Trophoblast cell (in vitro differentiated cells and primary cell): ENCODE data around the gene ZNF609.

Experiments
- DNase-seq, 2 donors: peaks; one replicate each; pipeline ENCODE4 v3.0.0-alpha.2; 2016
- H2AFZ ChIP-seq: 2 replicates; pipeline ENCODE4 v1.6.1; 2013; ENCODE audit warnings: low read length, moderate library complexity, mild to moderate bottlenecking; ENCODE audit not compliant: insufficient read depth, poor library complexity
- H2AK5ac ChIP-seq: 2 replicates; pipeline ENCODE4 v1.6.1; 2013; ENCODE audit warnings: mild to moderate bottlenecking, low read length
- H2BK120ac ChIP-seq: 2 replicates; pipeline ENCODE4 v1.6.1; 2013; ENCODE audit warnings: low read length, mild to moderate bottlenecking, moderate library complexity; ENCODE audit not compliant: insufficient read depth, poor library complexity
- H2BK12ac ChIP-seq: 2 replicates; pipeline ENCODE4 v1.6.1; 2013; ENCODE audit warnings: mild to moderate bottlenecking, low read length, moderate library complexity
- H2BK5ac ChIP-seq: 2 replicates; pipeline ENCODE4 v1.6.1; 2013; ENCODE audit warnings: low read length, low read depth, moderate library complexity, mild to moderate bottlenecking; ENCODE audit not compliant: poor library complexity
- H3K14ac ChIP-seq: 2 replicates; pipeline ENCODE4 v1.6.1; 2013; ENCODE audit warnings: mild to moderate bottlenecking, low read length
- H3K18ac ChIP-seq: 2 replicates; pipeline ENCODE4 v1.6.1; 2013; ENCODE audit warnings: mild to moderate bottlenecking, low read length
- H3K23ac ChIP-seq: 2 replicates; pipeline ENCODE4 v1.6.1; 2013; ENCODE audit warnings: low read length
- H3K27ac ChIP-seq: 2 replicates; pipeline ENCODE4 v1.5.1; 2013; ENCODE audit warnings: low read depth, mild to moderate bottlenecking, inconsistent platforms, low read length, moderate library complexity
- H3K27me3 ChIP-seq: 2 replicates; pipeline ENCODE4 v1.6.1; 2013; ENCODE audit warnings: inconsistent platforms, mild to moderate bottlenecking, low read length, moderate library complexity; ENCODE audit not compliant: insufficient read depth
- H3K36me3 ChIP-seq, 2 experiments: 1 replicate in 1 of 2; 2 replicates in 1 of 2; pipeline ENCODE4 v1.6.1; 2013; ENCODE audit warnings: low read length in 2 of 2, mild to moderate bottlenecking in 2 of 2, moderate library complexity in 1 of 2; ENCODE audit not compliant: insufficient read depth in 2 of 2, control insufficient read depth in 1 of 2
- H3K4ac ChIP-seq: 2 replicates; pipeline ENCODE4 v1.6.1; 2013; ENCODE audit warnings: low read depth, mild to moderate bottlenecking, low read length, moderate library complexity
- H3K4me1 ChIP-seq, 2 experiments: 1 replicate in 1 of 2; 2 replicates in 1 of 2; pipeline ENCODE4 v1.6.1; 2013; ENCODE audit warnings: low read length in 2 of 2, mild to moderate bottlenecking in 2 of 2, moderate library complexity in 1 of 2; ENCODE audit not compliant: insufficient read depth in 2 of 2, control insufficient read depth in 1 of 2
- H3K4me2 ChIP-seq: 2 replicates; pipeline ENCODE4 v1.6.1; 2013; ENCODE audit warnings: inconsistent platforms, mild to moderate bottlenecking, low read length, moderate library complexity
- H3K4me3 ChIP-seq: 2 replicates; pipeline ENCODE4 v1.5.1; 2013; ENCODE audit warnings: mild to moderate bottlenecking, low read depth, low read length, inconsistent platforms
- H3K79me1 ChIP-seq: one replicate; pipeline ENCODE4 v1.6.1; 2013; ENCODE audit warnings: low read length
- H3K79me2 ChIP-seq: 2 replicates; pipeline ENCODE4 v1.6.1; 2013; ENCODE audit warnings: low read length, mild to moderate bottlenecking; ENCODE audit not compliant: control insufficient read depth, insufficient read depth, poor library complexity
- H3K9ac ChIP-seq: 2 replicates; pipeline ENCODE4 v1.6.1; 2013; ENCODE audit warnings: mild to moderate bottlenecking, low read length
- H3K9me3 ChIP-seq: 2 replicates; pipeline ENCODE4 v1.6.1; 2013; ENCODE audit warnings: low read depth, mild to moderate bottlenecking, control low read depth, inconsistent platforms, low read length; ENCODE audit not compliant: insufficient read depth
- H4K12ac ChIP-seq: 2 replicates; pipeline ENCODE4 v1.6.1; 2013; ENCODE audit warnings: low read depth, mild to moderate bottlenecking, low read length, moderate library complexity
- H4K8ac ChIP-seq: 2 replicates; pipeline ENCODE4 v1.6.1; 2013; ENCODE audit warnings: low read depth, mild to moderate bottlenecking, low read length, moderate library complexity
- H4K91ac ChIP-seq: one replicate; pipeline ENCODE4 v1.6.1; 2013; ENCODE audit warnings: low read depth, mild to moderate bottlenecking, low read length, moderate library complexity
- WGBS: extraction: QIAGEN DNeasy Blood & Tissue Kit; methylation state at CpG from one replicate; pipeline ENCODE4 v1.1.7; 2013; ENCODE audit warnings: missing lambda C conversion rate; ENCODE audit not compliant: insufficient read length, insufficient coverage; ENCODE audit errors: extremely low coverage; 5-methylcytosine and 5-hydroxymethylcytosine counted together

Gene ZNF609

GRCh38 chr15:64572856-64573255 lies 112.5 kb downstream of the ZNF609 start:
- WGBS, result no CpG with 5 or more reads among the region's 6 CpGs

DNA sequence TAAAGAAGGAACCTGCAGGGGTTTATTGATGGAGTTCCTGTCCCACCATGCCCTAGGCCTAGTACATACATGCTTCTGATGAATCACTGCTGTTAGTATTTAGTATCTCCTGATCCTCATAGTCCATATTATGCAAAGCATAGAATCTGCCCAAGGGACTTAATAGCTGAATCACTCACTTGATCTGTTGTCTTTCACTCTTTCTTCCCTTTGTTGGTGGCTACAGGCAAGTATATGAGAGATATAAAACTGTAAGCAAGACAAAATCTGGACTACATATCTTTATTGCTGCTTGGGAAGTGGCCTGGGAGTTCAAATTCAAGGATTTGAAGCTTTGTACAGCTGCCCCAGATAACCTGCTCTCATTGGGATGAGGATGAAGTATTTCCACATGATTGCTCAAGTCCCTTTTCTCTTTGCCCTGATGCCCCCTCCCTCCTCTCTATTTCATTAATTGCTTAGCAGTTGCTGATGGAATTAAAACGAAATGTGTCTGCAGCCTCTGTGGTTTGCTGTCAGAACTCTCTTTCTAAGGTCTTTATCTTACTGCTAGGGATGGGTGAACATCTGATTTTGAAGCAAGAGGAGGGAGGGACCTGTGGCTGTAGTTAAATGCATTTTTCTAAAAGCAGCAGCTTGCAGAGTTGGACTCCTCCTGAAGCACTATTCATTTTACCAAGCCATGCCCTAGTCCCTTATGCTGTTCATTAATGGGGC lies 114.1 kb downstream of the ZNF609 start:
- no peak overlapping the region for H2AK5ac ChIP-seq
- no peaks in the 10 kb centered on the region for H3K79me2 ChIP-seq
- H3K4me2 ChIP-seq, result no peak overlapping the region
- H2AFZ ChIP-seq, result no peak overlapping the region
- H3K9ac ChIP-seq, result no peak overlapping the region
- H3K18ac ChIP-seq, result no peak overlapping the region
- no peak overlapping the region for H4K8ac ChIP-seq
- no peak overlapping the region for H3K27ac ChIP-seq
- H2BK120ac ChIP-seq, result no peak overlapping the region
- WGBS, result no CpG with 5 or more reads among the region's 1 CpG
- no peak overlapping the region for H4K12ac ChIP-seq
- H3K36me3 ChIP-seq, result no peaks in the 10 kb centered on the region
- H3K27me3 ChIP-seq, result no peaks in the 10 kb centered on the region
- H4K91ac ChIP-seq, result no peak overlapping the region
- H2BK5ac ChIP-seq, result no peak overlapping the region
- no peak overlapping the region for H3K4me3 ChIP-seq
- H3K4ac ChIP-seq, result no peak overlapping the region
- no peaks in the 10 kb centered on the region for H3K9me3 ChIP-seq
- H2BK12ac ChIP-seq, result no peak overlapping the region
- no peaks in the 10 kb centered on the region for H3K79me1 ChIP-seq
- H3K14ac ChIP-seq, result no peak overlapping the region
- H3K4me1 ChIP-seq, result peaks cover 0 to 2% of the 10 kb centered on the region in 2 experiments
- H3K23ac ChIP-seq, result no peak overlapping the region
- peak in 1 of 2 donors; percentile 48 for DNase-seq

More at GRCh38 chr15:64572856-64573255, 112.5 kb downstream of the ZNF609 start:
- Histone ChIP-seq H3K27ac (no peak overlapping the region), H2AK5ac (no peak overlapping the region), H3K4me1 (peaks cover 0 to 2% of the 10 kb centered on the region in 2 experiments), H2BK120ac (no peak overlapping the region), H3K79me2 (no peaks in the 10 kb centered on the region), H3K79me1 (no peaks in the 10 kb centered on the region), H4K91ac (no peak overlapping the region), H3K23ac (no peak overlapping the region), H3K4ac (no peak overlapping the region), H3K9ac (no peak overlapping the region), H4K12ac (no peak overlapping the region), H3K4me2 (no peak overlapping the region), H2AFZ (no peak overlapping the region), H2BK5ac (no peak overlapping the region), H2BK12ac (no peak overlapping the region), H3K9me3 (no peaks in the 10 kb centered on the region), H3K4me3 (no peak overlapping the region), H3K36me3 (no peaks in the 10 kb centered on the region), H3K14ac (no peak overlapping the region), H4K8ac (no peak overlapping the region), H3K18ac (no peak overlapping the region), H3K27me3 (no peaks in the 10 kb centered on the region)
- peak in 1 of 2 donors; percentile 52 for DNase-seq

- Histone ChIP-seq H3K23ac (no peak overlapping the region), H3K27ac (no peak overlapping the region), H4K91ac (no peak overlapping the region), H2BK120ac (no peak overlapping the region), H2AFZ (no peak overlapping the region), H3K18ac (no peak overlapping the region), H4K8ac (no peak overlapping the region), H3K14ac (no peak overlapping the region), H2BK5ac (no peak overlapping the region), H3K9ac (no peak overlapping the region), H3K36me3 (no peaks in the 10 kb centered on the region), H3K79me2 (no peaks in the 10 kb centered on the region), H3K27me3 (no peaks in the 10 kb centered on the region), H3K79me1 (no peaks in the 10 kb centered on the region), H3K4me2 (no peak overlapping the region), H2AK5ac (no peak overlapping the region), H2BK12ac (no peak overlapping the region), H3K9me3 (peaks cover 2% of the 10 kb centered on the region), H3K4ac (no peak overlapping the region), H3K4me3 (no peak overlapping the region), H4K12ac (no peak overlapping the region), H3K4me1 (peaks cover 0 to 2% of the 10 kb centered on the region in 2 experiments)
- no CpG with 5 or more reads among the region's 9 CpGs for whole genome bisulfite sequencing
- DNase-seq, result no peak
Observed at GRCh38 chr15:64580696-64581407, 120.5 kb downstream of the ZNF609 start.

GRCh38 chr15:64581408-64581761 lies 121.0 kb downstream of the ZNF609 start:
- Histone ChIP-seq H3K36me3 (no peaks in the 10 kb centered on the region), H3K4me3 (no peak overlapping the region), H3K23ac (no peak overlapping the region), H3K9ac (no peak overlapping the region), H4K12ac (no peak overlapping the region), H2BK12ac (no peak overlapping the region), H3K27me3 (no peaks in the 10 kb centered on the region), H4K91ac (no peak overlapping the region), H4K8ac (no peak overlapping the region), H3K4ac (no peak overlapping the region), H3K9me3 (peaks cover 2% of the 10 kb centered on the region), H2BK120ac (no peak overlapping the region), H3K4me2 (no peak overlapping the region), H3K79me2 (no peaks in the 10 kb centered on the region), H3K4me1 (peaks cover 0 to 2% of the 10 kb centered on the region in 2 experiments), H2AFZ (no peak overlapping the region), H3K79me1 (no peaks in the 10 kb centered on the region), H3K18ac (no peak overlapping the region), H2BK5ac (no peak overlapping the region), H3K14ac (no peak overlapping the region), H3K27ac (no peak overlapping the region), H2AK5ac (no peak overlapping the region)
- no peak for DNase-seq
- WGBS, result no CpG with 5 or more reads among the region's 2 CpGs
